Natural killer cell (primary cell): Measurements from ENCODE around the gene PSMG2. TPM values are rescaled to one million over a fixed set of nuclear protein-coding genes. Genes with fewer than 3 reads are reported as not detected.

ENCODE experiments used
- ATAC-seq, 3 donors: fragments of 150-1000 bp in 2 of 3; fragments of 200-7000 bp in 1 of 3; cut with Tn5 transposase; 1 replicate in 1 of 3; 2 replicates in 2 of 3; pipeline ENCODE4 v1.10.0; 2021; ENCODE audit warnings: mild to moderate bottlenecking in 2 of 3, moderate library complexity in 2 of 3
- DNase-seq, 2 donors: peaks; one replicate each; pipeline versions ENCODE4 v3.0.0 to v3.0.0-alpha.2; 2013 to 2021; ENCODE audit warnings: mixed read lengths in 1 of 2
- H3K27ac ChIP-seq: one replicate; pipeline ENCODE4 v1.5.1; 2013; ENCODE audit warnings: mild to moderate bottlenecking, low read length
- H3K27me3 ChIP-seq: one replicate; pipeline ENCODE4 v1.6.1; 2013; ENCODE audit warnings: low read length; ENCODE audit not compliant: control insufficient read depth, insufficient read depth
- H3K36me3 ChIP-seq: one replicate; pipeline ENCODE4 v1.6.1; 2013; ENCODE audit warnings: low read length; ENCODE audit not compliant: control insufficient read depth, insufficient read depth
- H3K4me1 ChIP-seq: one replicate; pipeline ENCODE4 v1.6.1; 2013; ENCODE audit warnings: low read length; ENCODE audit not compliant: control insufficient read depth, insufficient read depth
- H3K4me3 ChIP-seq: one replicate; pipeline ENCODE4 v1.5.1; 2013; ENCODE audit warnings: low read length
- H3K9me3 ChIP-seq: one replicate; pipeline ENCODE4 v1.6.1; 2013; ENCODE audit warnings: low read length; ENCODE audit not compliant: control insufficient read depth, insufficient read depth
- H3K27ac Mint-ChIP-seq, 2 donors: one replicate each; pipeline ENCODE4 v1.8.0; 2022; ENCODE audit warnings: mild to moderate bottlenecking in 2 of 2, mixed read lengths in 2 of 2, moderate library complexity in 1 of 2
- H3K27me3 Mint-ChIP-seq, 2 donors: one replicate each; pipeline ENCODE4 v1.8.0; 2022; ENCODE audit warnings: low read depth in 2 of 2, mixed read lengths in 2 of 2
- H3K36me3 Mint-ChIP-seq: one replicate; pipeline ENCODE4 v1.8.0; 2022; ENCODE audit warnings: mixed read lengths
- H3K4me1 Mint-ChIP-seq, 2 donors: one replicate each; pipeline ENCODE4 v1.8.0; 2022; ENCODE audit warnings: mixed read lengths in 2 of 2
- H3K4me3 Mint-ChIP-seq: one replicate; pipeline ENCODE4 v1.8.0; 2022; ENCODE audit warnings: mild to moderate bottlenecking, moderate library complexity, mixed read lengths
- H3K9me3 Mint-ChIP-seq, 2 donors: one replicate each; pipeline ENCODE4 v1.8.0; 2022; ENCODE audit warnings: mixed read lengths in 2 of 2
- WGBS: methylation state at CpG from one replicate; pipeline ENCODE4 v1.1.7; 2013; ENCODE audit warnings: missing lambda C conversion rate; ENCODE audit not compliant: insufficient coverage; 5-methylcytosine and 5-hydroxymethylcytosine counted together
- intact Hi-C: fragments of 100-400 bp; cut with micrococcal nuclease; formaldehyde crosslinking; loops from one replicate; pipeline ENCODE4 v1.14.2; 2022
- total RNA-seq, 4 donors: library from RNA; stranded (reverse); fragments of 120-200 nt in 1 of 4; gene quantifications; one replicate each; pipeline versions ENCODE4 v1.2.3 to v1.2.4, GENCODE V29; 2013 to 2022
- TF ChIP-seq, protein P1 (sequence below): fragments of 200-600 bp; IDR thresholded peaks from one replicate; pipeline ENCODE4 v1.8.0; 2022; ENCODE audit warnings: antibody characterized with exemption

PSMG2 gene
- total RNA-seq, 3 donors from 2014 or later (not counting 1 experiment from before 2014, with no cell fraction given), result 56.7 to 63.4 (median 62.8) TPM

DNA sequence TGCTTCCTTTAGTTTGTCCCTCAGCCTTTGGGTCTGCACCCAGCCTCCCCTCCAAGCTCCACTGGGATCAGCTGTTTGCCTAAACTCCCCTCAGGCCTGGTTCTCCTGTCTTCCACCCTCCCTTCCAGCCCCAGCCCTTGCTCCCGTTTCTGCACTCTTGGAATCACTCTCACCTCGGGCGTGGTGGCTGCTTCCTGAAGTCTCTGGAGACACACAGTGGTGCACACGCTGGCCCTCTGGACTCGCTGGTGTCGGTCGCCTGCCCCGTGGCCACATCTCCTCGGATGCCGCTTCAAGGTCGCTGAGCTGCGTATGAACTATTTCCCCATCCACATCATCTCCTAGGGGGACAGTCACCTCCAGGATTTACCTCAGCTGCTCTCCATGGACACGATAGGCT, 46.3 kb downstream of the PSMG2 start:
- Histone ChIP-seq H3K36me3 (no peaks in the 10 kb centered on the region), H3K9me3 (no peaks in the 10 kb centered on the region), H3K27ac (no peak overlapping the region), H3K4me1 (no peaks in the 10 kb centered on the region), H3K4me3 (no peak overlapping the region), H3K27me3 (no peaks in the 10 kb centered on the region)
- H3K36me3 Mint-ChIP-seq, result no peaks in the 10 kb centered on the region
- DNase-seq (no peak), ATAC-seq (no peak)
- TF ChIP-seq, protein P1, sequence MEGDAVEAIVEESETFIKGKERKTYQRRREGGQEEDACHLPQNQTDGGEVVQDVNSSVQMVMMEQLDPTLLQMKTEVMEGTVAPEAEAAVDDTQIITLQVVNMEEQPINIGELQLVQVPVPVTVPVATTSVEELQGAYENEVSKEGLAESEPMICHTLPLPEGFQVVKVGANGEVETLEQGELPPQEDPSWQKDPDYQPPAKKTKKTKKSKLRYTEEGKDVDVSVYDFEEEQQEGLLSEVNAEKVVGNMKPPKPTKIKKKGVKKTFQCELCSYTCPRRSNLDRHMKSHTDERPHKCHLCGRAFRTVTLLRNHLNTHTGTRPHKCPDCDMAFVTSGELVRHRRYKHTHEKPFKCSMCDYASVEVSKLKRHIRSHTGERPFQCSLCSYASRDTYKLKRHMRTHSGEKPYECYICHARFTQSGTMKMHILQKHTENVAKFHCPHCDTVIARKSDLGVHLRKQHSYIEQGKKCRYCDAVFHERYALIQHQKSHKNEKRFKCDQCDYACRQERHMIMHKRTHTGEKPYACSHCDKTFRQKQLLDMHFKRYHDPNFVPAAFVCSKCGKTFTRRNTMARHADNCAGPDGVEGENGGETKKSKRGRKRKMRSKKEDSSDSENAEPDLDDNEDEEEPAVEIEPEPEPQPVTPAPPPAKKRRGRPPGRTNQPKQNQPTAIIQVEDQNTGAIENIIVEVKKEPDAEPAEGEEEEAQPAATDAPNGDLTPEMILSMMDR, result no peak
- peaks cover 0 to 5% of the 10 kb centered on the region in 2 donors for H3K4me1 Mint-ChIP-seq
- H3K27ac Mint-ChIP-seq, result no peak overlapping the region
- no peak overlapping the region for H3K4me3 Mint-ChIP-seq
- intact Hi-C loops, result no loop called here
- no peaks in the 10 kb centered on the region for H3K9me3 Mint-ChIP-seq
- 71% methylated on average over 12 of the region's 13 CpGs for WGBS
- H3K27me3 Mint-ChIP-seq, result peaks cover 0 to 5% of the 10 kb centered on the region in 2 donors

DNA sequence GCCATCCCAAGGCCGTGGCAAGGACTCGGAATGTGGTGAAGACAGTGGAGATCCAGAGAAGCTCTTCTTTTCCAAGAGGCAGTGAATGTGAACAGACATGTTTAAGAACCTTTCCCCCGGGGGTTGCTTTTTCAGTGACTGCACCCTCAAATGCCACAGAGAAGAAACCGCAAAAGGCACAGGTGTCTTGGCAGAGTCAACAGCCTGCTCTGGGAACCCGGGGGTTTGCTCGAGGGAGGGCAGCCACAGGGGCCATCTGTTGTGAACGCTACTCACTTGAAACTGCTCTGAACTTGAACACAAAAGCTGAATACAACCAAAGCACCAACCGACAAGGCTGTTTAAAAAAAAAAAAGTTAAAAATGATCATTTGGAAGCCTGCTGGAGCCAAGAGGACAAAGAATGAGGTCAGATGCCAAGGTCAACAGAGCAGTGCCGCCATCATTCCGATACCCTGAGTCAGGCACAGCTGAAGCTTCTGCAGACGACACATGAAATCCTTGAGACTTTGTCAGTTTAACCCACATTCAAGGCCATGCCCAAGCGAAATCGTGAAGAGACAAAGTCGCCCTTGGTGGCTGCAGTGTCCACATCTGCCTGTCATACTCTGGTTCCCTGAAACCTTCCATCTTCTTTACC, 47.4 kb downstream of the PSMG2 start:
- DNase-seq (peak in 1 of 2 donors; percentile 28), ATAC-seq (no peak)
- Mint-ChIP-seq H3K4me3 (no peak overlapping the region), H3K9me3 (no peaks in the 10 kb centered on the region), H3K27me3 (peaks cover 0 to 5% of the 10 kb centered on the region in 2 donors), H3K27ac (no peak overlapping the region), H3K36me3 (no peaks in the 10 kb centered on the region), H3K4me1 (peaks cover 0 to 8% of the 10 kb centered on the region in 2 donors)
- Histone ChIP-seq H3K36me3 (no peaks in the 10 kb centered on the region), H3K9me3 (no peaks in the 10 kb centered on the region), H3K27me3 (no peaks in the 10 kb centered on the region), H3K4me3 (no peak overlapping the region), H3K4me1 (no peaks in the 10 kb centered on the region), H3K27ac (no peak overlapping the region)
- intact Hi-C loops, result no loop called here
- TF ChIP-seq, protein P1, result no peak
- 43% methylated on average over 14 of the region's 14 CpGs for WGBS

DNA sequence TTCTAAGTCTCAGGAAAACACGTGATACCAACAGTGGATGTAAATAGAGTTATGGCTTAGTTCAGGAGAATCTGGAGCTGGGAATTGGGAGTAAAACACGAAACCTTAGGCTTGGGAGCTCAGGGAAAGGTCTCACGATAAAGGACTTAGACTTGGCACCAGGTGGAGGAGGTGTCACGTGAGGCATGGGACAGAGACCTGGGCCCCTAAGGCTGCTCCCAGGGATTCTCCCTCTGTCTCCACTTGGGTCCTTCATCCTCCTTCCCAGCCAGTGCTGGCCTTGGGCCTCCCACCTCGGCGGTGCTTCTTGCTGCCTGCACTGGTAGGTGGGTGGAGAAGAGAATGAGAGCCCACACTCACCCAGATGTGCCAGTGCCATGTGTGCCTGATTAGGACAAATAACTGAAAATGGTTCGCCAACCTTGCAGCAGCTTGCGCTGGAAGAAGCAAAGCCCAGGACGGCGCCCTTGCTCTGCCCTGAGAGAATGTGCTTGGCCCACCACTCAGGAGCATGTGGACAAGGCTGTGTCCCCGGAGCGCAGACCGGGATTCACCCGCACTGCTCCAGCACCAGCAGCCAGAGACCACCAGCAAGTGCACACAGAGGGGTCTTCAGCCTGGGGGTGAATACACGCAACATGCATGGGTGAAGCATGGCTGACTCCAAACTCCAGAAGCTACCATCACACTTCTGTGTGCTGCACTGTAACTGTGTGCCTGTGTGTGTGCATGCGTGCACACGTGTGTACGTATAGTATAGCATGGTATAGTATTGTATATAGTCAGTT, 48.1 kb downstream of the PSMG2 start:
- H3K4me3 Mint-ChIP-seq, result no peak overlapping the region
- no peaks in the 10 kb centered on the region for H3K9me3 Mint-ChIP-seq

More for the DNA sequence above, 48.1 kb downstream of the PSMG2 start:
- Histone ChIP-seq H3K4me1 (no peaks in the 10 kb centered on the region), H3K27ac (no peak overlapping the region), H3K36me3 (no peaks in the 10 kb centered on the region), H3K4me3 (no peak overlapping the region), H3K9me3 (no peaks in the 10 kb centered on the region), H3K27me3 (no peaks in the 10 kb centered on the region)
- Mint-ChIP-seq H3K36me3 (no peaks in the 10 kb centered on the region), H3K4me1 (peaks cover 0 to 8% of the 10 kb centered on the region in 2 donors), H3K27ac (no peak overlapping the region), H3K27me3 (peaks cover 0 to 5% of the 10 kb centered on the region in 2 donors)
- TF ChIP-seq, protein P1, result no peak
- intact Hi-C loops, result no loop called here
- DNase-seq (no peak), ATAC-seq (peak in 1 of 3 donors; percentile 36)
- WGBS, result 91% methylated on average over 18 of the region's 18 CpGs
